ENCODE data around the gene NIT1.

The NIT1 gene, protein sequence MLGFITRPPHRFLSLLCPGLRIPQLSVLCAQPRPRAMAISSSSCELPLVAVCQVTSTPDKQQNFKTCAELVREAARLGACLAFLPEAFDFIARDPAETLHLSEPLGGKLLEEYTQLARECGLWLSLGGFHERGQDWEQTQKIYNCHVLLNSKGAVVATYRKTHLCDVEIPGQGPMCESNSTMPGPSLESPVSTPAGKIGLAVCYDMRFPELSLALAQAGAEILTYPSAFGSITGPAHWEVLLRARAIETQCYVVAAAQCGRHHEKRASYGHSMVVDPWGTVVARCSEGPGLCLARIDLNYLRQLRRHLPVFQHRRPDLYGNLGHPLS

GRCh38 chr1:161117759-161118581 is at the start of gene NIT1, which contains the start of gene PFDN2:
TSS of gene NIT1 (plus strand) at chr1:161118105. CDS start at chr1:161118177, 72 bp downstream.
TSS of gene PFDN2 (minus strand) at chr1:161118037. CDS start at chr1:161118026, 11 bp downstream.
- H3K9ac ChIP-seq (ENCODE audit: low read length): peak within 1 kb of the TSS; percentile 54
- H3K9me3 ChIP-seq (ENCODE audit: control insufficient read depth, low read depth, low read length): no peaks in the 10 kb centered on the region
- peak within 1 kb of the TSS; percentile 80 for H3K4me3 ChIP-seq (ENCODE audit: low read length)
- peaks cover 11% of the 10 kb centered on the region for H3K4me1 ChIP-seq (ENCODE audit: control insufficient read depth, low read depth, low read length)
- no peaks in the 10 kb centered on the region for H3K27me3 ChIP-seq (ENCODE audit: control insufficient read depth, insufficient read depth, low read length)
- peaks cover 32% of the 10 kb centered on the region for H3K36me3 ChIP-seq (ENCODE audit: control insufficient read depth, low read depth, low read length)
- H3K27ac ChIP-seq (ENCODE audit: low read length): peak within 1 kb of the TSS; percentile 6

DNA sequence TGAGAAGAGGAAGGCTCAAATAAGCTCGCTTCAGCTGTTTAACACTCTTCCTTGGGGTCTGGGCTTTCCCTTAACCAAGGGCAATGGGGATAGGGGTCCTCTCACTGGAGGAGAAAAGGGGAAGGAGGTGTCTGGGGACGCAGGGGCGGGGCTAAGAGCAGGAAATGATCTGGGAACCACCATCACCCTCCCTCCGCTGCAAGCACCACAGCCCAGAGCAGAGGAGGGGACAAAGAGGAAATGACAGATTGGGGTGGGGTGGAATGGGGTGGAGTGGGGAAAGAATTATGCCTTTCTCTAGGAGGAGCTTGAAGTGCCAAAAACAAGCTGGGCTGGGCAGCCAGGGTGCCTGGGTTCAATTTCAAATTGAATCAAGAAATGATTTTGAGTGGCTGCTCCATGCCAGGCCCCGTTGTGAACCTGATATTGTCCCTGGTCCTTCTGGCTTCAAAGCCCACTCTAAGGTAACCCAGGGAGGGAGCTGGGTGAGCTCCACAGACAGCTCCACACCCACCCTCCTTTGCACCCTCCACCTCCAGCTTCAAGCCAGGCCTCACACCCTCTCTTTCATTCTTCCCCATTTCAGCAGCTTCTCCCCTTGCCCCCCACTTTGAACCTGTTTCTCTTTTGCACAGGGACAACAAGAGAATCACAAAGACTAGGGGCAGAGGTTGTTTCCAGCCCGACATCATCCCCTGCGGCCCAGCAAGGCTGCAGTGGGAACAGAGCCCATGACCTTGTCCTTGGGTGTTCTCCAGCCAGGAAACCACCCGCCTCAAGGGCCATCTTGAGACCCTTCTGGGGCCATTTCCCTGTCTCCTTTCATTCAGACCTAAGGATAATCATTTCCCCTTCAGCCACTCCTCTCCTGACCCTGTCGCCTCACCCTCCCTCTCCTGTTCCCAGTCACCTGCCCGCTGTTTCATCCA is 49.3 kb upstream of the NIT1 start:
- no peak overlapping the region for H3K27ac ChIP-seq (ENCODE audit: low read length)
- H3K9me3 ChIP-seq (ENCODE audit: control insufficient read depth, low read depth, low read length): no peaks in the 10 kb centered on the region
- no peaks in the 10 kb centered on the region for H3K27me3 ChIP-seq (ENCODE audit: control insufficient read depth, insufficient read depth, low read length)
- peaks cover 6% of the 10 kb centered on the region for H3K4me1 ChIP-seq (ENCODE audit: control insufficient read depth, low read depth, low read length)
- no peak overlapping the region for H3K4me3 ChIP-seq (ENCODE audit: low read length)
- no peaks in the 10 kb centered on the region for H3K36me3 ChIP-seq (ENCODE audit: control insufficient read depth, low read depth, low read length)
- H3K9ac ChIP-seq (ENCODE audit: low read length): no peak overlapping the region

DNA sequence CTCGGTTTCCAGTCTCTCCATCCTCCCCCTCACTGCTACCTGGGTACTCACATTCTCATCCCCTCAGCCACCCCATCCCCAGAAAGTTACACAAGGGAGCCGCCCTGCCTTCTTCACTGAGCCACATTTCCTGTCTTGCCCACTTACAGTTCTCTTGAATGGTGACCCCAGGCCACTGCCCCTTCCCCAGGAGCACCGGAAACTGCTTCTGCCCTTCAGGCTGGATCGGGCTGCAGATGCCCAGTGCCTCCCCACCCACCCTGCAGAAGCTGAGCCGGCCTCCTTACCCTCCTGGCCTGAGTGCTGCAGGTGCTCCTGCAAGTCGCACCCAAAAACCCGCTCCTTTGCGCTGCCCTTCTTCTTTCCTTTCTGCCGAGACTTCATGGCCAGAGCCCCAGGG is 48.7 kb upstream of the NIT1 start:
- Histone ChIP-seq H3K4me3 (ENCODE audit: low read length) (no peak overlapping the region), H3K9ac (ENCODE audit: low read length) (no peak overlapping the region), H3K36me3 (ENCODE audit: control insufficient read depth, low read depth, low read length) (no peaks in the 10 kb centered on the region), H3K27ac (ENCODE audit: low read length) (no peak overlapping the region), H3K4me1 (ENCODE audit: control insufficient read depth, low read depth, low read length) (no peaks in the 10 kb centered on the region), H3K27me3 (ENCODE audit: control insufficient read depth, insufficient read depth, low read length) (no peaks in the 10 kb centered on the region), H3K9me3 (ENCODE audit: control insufficient read depth, low read depth, low read length) (no peaks in the 10 kb centered on the region)

GRCh38 chr1:161069731-161070270 is 48.1 kb upstream of the NIT1 start, which contains the start of gene ARHGAP30:
TSS of gene ARHGAP30 (minus strand) at chr1:161069891. CDS start at chr1:161069624, 267 bp downstream.
- Histone ChIP-seq H3K9me3 (ENCODE audit: control insufficient read depth, low read depth, low read length) (no peaks in the 10 kb centered on the region), H3K27ac (ENCODE audit: low read length) (no peak within 1 kb of the TSS), H3K36me3 (ENCODE audit: control insufficient read depth, low read depth, low read length) (no peaks in the 10 kb centered on the region), H3K27me3 (ENCODE audit: control insufficient read depth, insufficient read depth, low read length) (no peaks in the 10 kb centered on the region), H3K4me3 (ENCODE audit: low read length) (no peak within 1 kb of the TSS), H3K9ac (ENCODE audit: low read length) (no peak within 1 kb of the TSS), H3K4me1 (ENCODE audit: control insufficient read depth, low read depth, low read length) (no peaks in the 10 kb centered on the region)

GRCh38 chr1:161070761-161071160 is 47.1 kb upstream of the NIT1 start:
- Histone ChIP-seq H3K9ac (ENCODE audit: low read length) (no peak overlapping the region), H3K36me3 (ENCODE audit: control insufficient read depth, low read depth, low read length) (no peaks in the 10 kb centered on the region), H3K4me3 (ENCODE audit: low read length) (no peak overlapping the region), H3K27ac (ENCODE audit: low read length) (no peak overlapping the region), H3K27me3 (ENCODE audit: control insufficient read depth, insufficient read depth, low read length) (no peaks in the 10 kb centered on the region), H3K9me3 (ENCODE audit: control insufficient read depth, low read depth, low read length) (no peaks in the 10 kb centered on the region), H3K4me1 (ENCODE audit: control insufficient read depth, low read depth, low read length) (no peaks in the 10 kb centered on the region)

- Histone ChIP-seq H3K36me3 (ENCODE audit: control insufficient read depth, low read depth, low read length) (no peaks in the 10 kb centered on the region), H3K4me3 (ENCODE audit: low read length) (no peak overlapping the region), H3K27ac (ENCODE audit: low read length) (no peak overlapping the region), H3K4me1 (ENCODE audit: control insufficient read depth, low read depth, low read length) (no peaks in the 10 kb centered on the region), H3K27me3 (ENCODE audit: control insufficient read depth, insufficient read depth, low read length) (no peaks in the 10 kb centered on the region), H3K9me3 (ENCODE audit: control insufficient read depth, low read depth, low read length) (no peaks in the 10 kb centered on the region), H3K9ac (ENCODE audit: low read length) (no peak overlapping the region)
Measured at GRCh38 chr1:161071886-161072371, 46.0 kb upstream of the NIT1 start.

GRCh38 chr1:161072751-161073449 is 45.0 kb upstream of the NIT1 start:
- Histone ChIP-seq H3K27me3 (ENCODE audit: control insufficient read depth, insufficient read depth, low read length) (no peaks in the 10 kb centered on the region), H3K4me1 (ENCODE audit: control insufficient read depth, low read depth, low read length) (no peaks in the 10 kb centered on the region), H3K9ac (ENCODE audit: low read length) (no peak overlapping the region), H3K27ac (ENCODE audit: low read length) (no peak overlapping the region), H3K36me3 (ENCODE audit: control insufficient read depth, low read depth, low read length) (no peaks in the 10 kb centered on the region), H3K9me3 (ENCODE audit: control insufficient read depth, low read depth, low read length) (no peaks in the 10 kb centered on the region), H3K4me3 (ENCODE audit: low read length) (no peak overlapping the region)

- no peaks in the 10 kb centered on the region for H3K4me1 ChIP-seq (ENCODE audit: control insufficient read depth, low read depth, low read length)
- H3K9me3 ChIP-seq (ENCODE audit: control insufficient read depth, low read depth, low read length): no peaks in the 10 kb centered on the region
- no peaks in the 10 kb centered on the region for H3K27me3 ChIP-seq (ENCODE audit: control insufficient read depth, insufficient read depth, low read length)
- H3K36me3 ChIP-seq (ENCODE audit: control insufficient read depth, low read depth, low read length): no peaks in the 10 kb centered on the region
- no peak overlapping the region for H3K4me3 ChIP-seq (ENCODE audit: low read length)
- no peak overlapping the region for H3K27ac ChIP-seq (ENCODE audit: low read length)
- H3K9ac ChIP-seq (ENCODE audit: low read length): no peak overlapping the region
Measured at GRCh38 chr1:161073474-161074121, 44.3 kb upstream of the NIT1 start.

DNA sequence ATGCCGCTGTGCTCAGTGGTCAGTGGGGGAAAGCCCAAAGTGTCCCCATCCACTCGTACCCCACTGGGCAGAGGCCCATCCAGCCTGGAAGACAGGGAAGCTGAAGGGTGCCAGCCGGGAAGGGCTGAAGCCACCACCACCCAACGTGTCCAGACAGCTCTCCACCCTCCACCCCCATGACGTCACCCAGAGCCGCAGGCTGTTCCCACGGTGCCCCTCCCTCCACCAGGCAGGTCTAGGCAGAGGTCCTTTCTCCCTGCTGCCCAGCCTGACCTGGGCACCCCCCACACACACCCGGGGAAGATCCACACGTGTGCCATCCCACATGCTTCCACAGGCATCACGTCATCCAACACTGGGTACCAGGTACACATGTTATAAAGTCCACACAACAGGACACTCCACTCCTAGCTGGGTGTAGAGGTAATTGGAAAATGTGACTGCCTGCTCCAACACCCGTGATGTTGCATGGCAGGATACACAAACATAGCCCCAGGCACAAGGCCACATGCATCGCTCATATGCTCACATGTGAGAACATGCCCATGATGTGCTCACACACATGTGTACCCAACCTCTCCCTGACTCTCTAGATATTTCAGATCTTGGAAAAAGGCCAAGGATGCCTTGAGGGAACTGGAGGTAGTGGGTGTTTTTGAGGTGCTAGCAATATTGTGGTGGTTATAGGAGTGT is 43.1 kb upstream of the NIT1 start:
- Histone ChIP-seq H3K9ac (ENCODE audit: low read length) (no peak overlapping the region), H3K27ac (ENCODE audit: low read length) (no peak overlapping the region)

GRCh38 chr1:161076410-161076809 is 41.5 kb upstream of the NIT1 start:
- Histone ChIP-seq H3K36me3 (ENCODE audit: control insufficient read depth, low read depth, low read length) (no peaks in the 10 kb centered on the region), H3K4me1 (ENCODE audit: control insufficient read depth, low read depth, low read length) (peaks cover 5% of the 10 kb centered on the region), H3K27me3 (ENCODE audit: control insufficient read depth, insufficient read depth, low read length) (no peaks in the 10 kb centered on the region), H3K27ac (ENCODE audit: low read length) (no peak overlapping the region), H3K9ac (ENCODE audit: low read length) (no peak overlapping the region), H3K9me3 (ENCODE audit: control insufficient read depth, low read depth, low read length) (no peaks in the 10 kb centered on the region), H3K4me3 (ENCODE audit: low read length) (no peak overlapping the region)

More for the DNA sequence above, 43.1 kb upstream of the NIT1 start:
- H3K9me3 ChIP-seq (ENCODE audit: control insufficient read depth, low read depth, low read length): no peaks in the 10 kb centered on the region
- no peaks in the 10 kb centered on the region for H3K36me3 ChIP-seq (ENCODE audit: control insufficient read depth, low read depth, low read length)
- no peaks in the 10 kb centered on the region for H3K27me3 ChIP-seq (ENCODE audit: control insufficient read depth, insufficient read depth, low read length)
- no peaks in the 10 kb centered on the region for H3K4me1 ChIP-seq (ENCODE audit: control insufficient read depth, low read depth, low read length)
- no peak overlapping the region for H3K4me3 ChIP-seq (ENCODE audit: low read length)
